ENCODE data around the gene GHDC. TPM values are rescaled to one million over a fixed set of nuclear protein-coding genes. Genes with fewer than 3 reads are reported as not detected.

Gene GHDC
- total RNA-seq, 6 experiments from 2014 or later, result 1.5 to 7.5 (median 6.4) TPM

DNA sequence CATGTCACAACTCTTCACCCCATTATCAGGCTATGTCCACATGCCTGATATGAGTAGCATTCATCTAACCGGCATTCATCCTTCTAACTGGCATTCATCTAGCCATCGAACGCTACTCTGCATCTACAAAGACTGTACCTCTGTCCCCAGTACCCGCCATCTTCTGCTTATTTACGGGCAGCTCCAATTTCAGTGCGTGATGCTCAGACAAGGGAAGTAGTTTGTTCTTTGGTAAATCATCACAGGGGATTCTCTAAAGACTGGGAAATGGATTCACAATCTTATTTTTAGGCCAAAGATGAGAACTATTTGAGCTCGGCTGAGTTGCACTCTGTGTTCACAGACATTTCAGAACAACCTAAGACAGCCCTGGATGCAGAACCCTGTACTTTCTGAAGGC is 42.5 kb upstream of the GHDC start:
- H3K4me3 Mint-ChIP-seq, result no peak overlapping the region
- no peaks in the 10 kb centered on the region; the same call in 1 of the 2 replicates for H3K27me3 Mint-ChIP-seq (ENCODE audit: insufficient read depth)
- no peaks in the 10 kb centered on the region for H3K36me3 Mint-ChIP-seq (ENCODE audit: low read depth)
- no peak for DNase-seq
- no peaks in the 10 kb centered on the region for H3K9me3 Mint-ChIP-seq
- no peak overlapping the region for H3K27ac Mint-ChIP-seq
- TF ChIP-seq, protein P1, sequence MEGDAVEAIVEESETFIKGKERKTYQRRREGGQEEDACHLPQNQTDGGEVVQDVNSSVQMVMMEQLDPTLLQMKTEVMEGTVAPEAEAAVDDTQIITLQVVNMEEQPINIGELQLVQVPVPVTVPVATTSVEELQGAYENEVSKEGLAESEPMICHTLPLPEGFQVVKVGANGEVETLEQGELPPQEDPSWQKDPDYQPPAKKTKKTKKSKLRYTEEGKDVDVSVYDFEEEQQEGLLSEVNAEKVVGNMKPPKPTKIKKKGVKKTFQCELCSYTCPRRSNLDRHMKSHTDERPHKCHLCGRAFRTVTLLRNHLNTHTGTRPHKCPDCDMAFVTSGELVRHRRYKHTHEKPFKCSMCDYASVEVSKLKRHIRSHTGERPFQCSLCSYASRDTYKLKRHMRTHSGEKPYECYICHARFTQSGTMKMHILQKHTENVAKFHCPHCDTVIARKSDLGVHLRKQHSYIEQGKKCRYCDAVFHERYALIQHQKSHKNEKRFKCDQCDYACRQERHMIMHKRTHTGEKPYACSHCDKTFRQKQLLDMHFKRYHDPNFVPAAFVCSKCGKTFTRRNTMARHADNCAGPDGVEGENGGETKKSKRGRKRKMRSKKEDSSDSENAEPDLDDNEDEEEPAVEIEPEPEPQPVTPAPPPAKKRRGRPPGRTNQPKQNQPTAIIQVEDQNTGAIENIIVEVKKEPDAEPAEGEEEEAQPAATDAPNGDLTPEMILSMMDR (IDR thresholded peaks at IDR 0.05), result no peak
- peaks cover 25% of the 10 kb centered on the region for H3K4me1 Mint-ChIP-seq (ENCODE audit: low read depth)

DNA sequence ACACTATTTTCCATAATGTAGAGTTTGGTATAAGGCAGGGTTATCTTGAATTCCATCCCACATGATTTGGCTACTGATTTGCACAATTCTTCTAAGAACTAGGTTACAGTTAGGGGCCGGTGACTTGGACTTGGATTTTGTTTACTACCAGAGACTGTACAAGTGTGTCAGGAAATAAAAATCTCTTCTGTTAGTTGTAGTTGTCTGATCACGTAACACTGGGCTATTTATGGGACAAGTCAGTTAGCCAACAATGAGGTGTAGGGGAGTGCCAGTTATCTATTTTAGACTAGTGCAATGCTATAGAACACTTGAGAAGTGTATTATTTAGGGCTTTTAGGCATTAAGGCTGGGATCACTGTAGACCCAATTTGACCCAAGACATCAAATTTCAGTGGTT is 39.7 kb upstream of the GHDC start:
- DNase-seq, result no peak
- no peak overlapping the region for H3K27ac Mint-ChIP-seq

DNA sequence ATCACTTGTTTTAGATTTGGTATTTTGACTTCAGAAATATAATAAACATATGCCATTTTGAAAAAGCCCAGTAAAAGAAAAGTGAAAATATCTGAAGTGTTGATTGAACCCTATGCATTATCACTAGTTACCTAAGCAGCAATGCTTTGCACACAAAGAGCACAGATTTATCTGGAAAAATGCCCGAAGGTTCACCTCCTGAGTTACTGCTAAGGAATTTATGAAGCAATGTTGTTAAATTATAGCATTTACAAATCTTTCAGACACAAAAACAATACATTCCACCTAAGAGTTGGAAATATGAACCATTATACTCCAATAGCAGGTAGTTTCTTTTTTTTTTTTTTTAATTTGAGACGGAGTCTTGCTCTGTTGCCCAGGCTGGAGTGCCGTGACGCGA is 38.9 kb upstream of the GHDC start:
- no peak overlapping the region for H3K4me3 Mint-ChIP-seq
- DNase-seq, result peak; percentile 48
- no peaks in the 10 kb centered on the region for H3K36me3 Mint-ChIP-seq (ENCODE audit: low read depth)
- TF ChIP-seq, protein P1 (IDR thresholded peaks at IDR 0.05), result no peak
- no peak overlapping the region for H3K27ac Mint-ChIP-seq
- no peaks in the 10 kb centered on the region; the same call in 1 of the 2 replicates for H3K27me3 Mint-ChIP-seq (ENCODE audit: insufficient read depth)
- H3K9me3 Mint-ChIP-seq, result no peaks in the 10 kb centered on the region
- H3K4me1 Mint-ChIP-seq (ENCODE audit: low read depth), result peaks cover 23% of the 10 kb centered on the region

More for the DNA sequence above, 39.7 kb upstream of the GHDC start:
- TF ChIP-seq, protein P1 (IDR thresholded peaks at IDR 0.05), result no peak
- Mint-ChIP-seq H3K36me3 (ENCODE audit: low read depth) (no peaks in the 10 kb centered on the region), H3K9me3 (no peaks in the 10 kb centered on the region), H3K27me3 (ENCODE audit: insufficient read depth) (no peaks in the 10 kb centered on the region; the same call in 1 of the 2 replicates), H3K4me1 (ENCODE audit: low read depth) (peaks cover 15% of the 10 kb centered on the region), H3K4me3 (no peak overlapping the region)

DNA sequence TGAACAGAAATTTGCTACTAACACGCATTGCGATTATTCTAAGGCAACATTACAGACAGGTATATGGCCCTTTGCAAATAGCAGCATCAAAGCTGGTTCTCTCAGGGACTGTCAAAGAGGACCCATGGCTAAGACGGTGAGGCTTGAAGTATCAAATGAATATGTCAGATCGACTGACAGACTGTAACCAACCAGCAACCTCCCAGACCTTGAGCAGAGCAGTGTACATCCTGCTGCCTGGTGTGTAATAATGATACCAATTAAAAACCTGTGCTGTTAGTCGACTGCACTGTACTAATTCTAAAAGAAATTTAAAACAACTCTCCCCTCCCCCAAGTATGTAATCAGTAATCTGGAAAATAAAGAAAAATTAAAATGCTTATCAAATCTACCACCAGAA is 35.9 kb upstream of the GHDC start:
- no peaks in the 10 kb centered on the region for H3K27me3 Mint-ChIP-seq (ENCODE audit: insufficient read depth)
- DNase-seq, result no peak
- H3K27ac Mint-ChIP-seq, result no peak overlapping the region
- H3K4me1 Mint-ChIP-seq (ENCODE audit: low read depth), result peaks cover 39% of the 10 kb centered on the region
- H3K9me3 Mint-ChIP-seq, result no peaks in the 10 kb centered on the region
- peaks cover 5% of the 10 kb centered on the region; the same call in 1 of the 2 replicates for H3K36me3 Mint-ChIP-seq (ENCODE audit: low read depth)
- TF ChIP-seq, protein P1 (IDR thresholded peaks at IDR 0.05), result no peak
- no peak overlapping the region for H3K4me3 Mint-ChIP-seq

DNA sequence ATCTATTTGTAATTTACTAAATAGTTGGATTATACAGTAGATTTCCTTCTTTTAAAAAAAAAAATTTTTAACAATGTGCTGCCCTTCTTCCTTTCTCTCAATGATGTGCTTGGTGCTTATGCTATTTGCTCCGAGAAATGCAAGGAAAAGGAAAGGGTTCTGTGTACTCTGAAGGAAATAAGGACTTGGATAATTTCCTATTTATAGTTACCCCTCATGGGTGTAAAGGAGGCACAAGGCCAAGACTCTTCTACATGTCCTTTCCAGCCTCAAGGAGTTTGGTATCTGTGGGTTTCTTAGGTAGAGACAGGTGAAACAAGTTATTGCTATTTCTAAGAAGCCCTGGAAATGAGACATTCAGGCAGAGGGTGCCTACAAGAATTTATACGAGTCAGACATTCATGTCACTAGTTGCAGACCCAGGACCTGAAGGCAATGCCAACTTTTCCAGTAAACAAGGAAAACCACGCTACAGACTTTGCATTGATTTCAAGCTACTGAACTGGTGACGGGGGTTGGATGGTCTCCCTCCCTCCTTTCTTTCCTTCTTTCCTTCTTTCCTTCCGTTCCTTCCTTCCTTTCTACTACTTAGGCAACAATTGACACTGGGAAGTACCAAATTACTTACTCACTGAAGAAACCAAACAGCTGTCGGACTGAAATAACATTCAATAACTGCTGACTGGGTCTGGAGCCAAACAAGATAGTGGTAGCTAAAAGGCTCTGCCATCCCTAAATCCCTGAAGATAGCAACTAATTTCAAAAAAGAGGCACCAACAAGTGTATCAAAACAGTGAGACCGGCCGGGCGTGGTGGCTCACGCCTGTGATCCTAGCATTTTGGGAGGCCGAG is 33.8 kb upstream of the GHDC start:
- H3K4me1 Mint-ChIP-seq (ENCODE audit: low read depth), result peaks cover 27% of the 10 kb centered on the region
- H3K4me3 Mint-ChIP-seq, result no peak overlapping the region

More for the DNA sequence above, 33.8 kb upstream of the GHDC start:
- Mint-ChIP-seq H3K27me3 (ENCODE audit: insufficient read depth) (no peaks in the 10 kb centered on the region), H3K9me3 (no peaks in the 10 kb centered on the region), H3K36me3 (ENCODE audit: low read depth) (peaks cover 5% of the 10 kb centered on the region; the same call in 1 of the 2 replicates), H3K27ac (no peak overlapping the region; the same call in 1 of the 2 replicates)
- TF ChIP-seq, protein P1 (IDR thresholded peaks at IDR 0.05), result no peak
- DNase-seq, result peak; percentile 11

Measured in HFFc6 (cell line).